HEK293 (cell line): ENCODE data around the gene NPIPA2.
"Not testable (repeated sequence)": the region's sequence is repeated elsewhere in the genome, so short reads cannot be mapped to it uniquely, and the experiment has no call there.

Source experiments
- KLF10 ChIP-seq: fragments of 450-650 bp; IDR thresholded peaks from 2 replicates; pipeline ENCODE4 v1.5.1; 2018; ENCODE audit warnings: missing biosample characterization, mild to moderate bottlenecking, missing genetic modification characterization
- ZBTB17 ChIP-seq: fragments of 450-650 bp; formaldehyde crosslinking; IDR thresholded peaks from 2 replicates; pipeline ENCODE4 v1.5.1; 2016; ENCODE audit warnings: missing biosample characterization, missing genetic modification characterization
- TF ChIP-seq, protein P1 (sequence below): fragments of 450-650 bp; formaldehyde crosslinking; IDR thresholded peaks from 2 replicates; pipeline ENCODE4 v1.5.1; 2016; ENCODE audit warnings: missing biosample characterization, missing genetic modification characterization
- TF ChIP-seq, protein P2 (sequence below): fragments of 450-650 bp; formaldehyde crosslinking; IDR thresholded peaks from 2 replicates; pipeline ENCODE4 v1.5.1; 2016; ENCODE audit warnings: missing biosample characterization, missing genetic modification characterization
- TF ChIP-seq, protein P3 (sequence below): fragments of 450-650 bp; formaldehyde crosslinking; IDR thresholded peaks from 2 replicates; pipeline ENCODE4 v1.5.1; 2016; ENCODE audit warnings: missing biosample characterization, missing genetic modification characterization
- TF ChIP-seq, protein P4 (sequence below): fragments of 450-650 bp; formaldehyde crosslinking; IDR thresholded peaks from 2 replicates; pipeline ENCODE4 v1.5.1; 2016; ENCODE audit warnings: missing biosample characterization, missing genetic modification characterization
- TF ChIP-seq, protein P5 (sequence below): fragments of 450-650 bp; formaldehyde crosslinking; IDR thresholded peaks from 2 replicates; pipeline ENCODE4 v1.5.1; 2016; ENCODE audit warnings: missing biosample characterization, missing genetic modification characterization
- TF ChIP-seq, protein P6 (sequence below): fragments of 450-650 bp; formaldehyde crosslinking; IDR thresholded peaks from 2 replicates; pipeline ENCODE4 v1.5.1; 2016; ENCODE audit warnings: missing biosample characterization, missing genetic modification characterization

DNA sequence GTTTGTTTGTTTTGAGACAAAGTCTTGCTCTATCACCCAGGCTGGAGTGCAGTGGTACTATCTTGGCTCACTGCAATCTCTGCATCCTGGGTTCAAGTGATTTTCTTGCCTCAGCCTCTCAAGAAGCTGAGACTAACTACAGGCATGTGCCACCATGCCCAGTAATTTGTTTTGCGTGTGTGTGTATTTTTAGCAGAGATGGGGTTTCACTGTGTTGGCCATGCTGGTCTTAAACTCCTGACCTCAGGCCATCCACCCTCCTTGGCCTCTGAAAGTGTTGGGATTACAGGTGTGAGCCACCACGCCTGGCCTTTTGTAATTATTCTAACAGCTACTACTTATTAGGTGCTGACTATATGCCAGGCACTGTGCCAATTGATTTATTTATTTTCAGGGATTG, 33.3 kb downstream of the NPIPA2 start:
- TF ChIP-seq, protein P1, sequence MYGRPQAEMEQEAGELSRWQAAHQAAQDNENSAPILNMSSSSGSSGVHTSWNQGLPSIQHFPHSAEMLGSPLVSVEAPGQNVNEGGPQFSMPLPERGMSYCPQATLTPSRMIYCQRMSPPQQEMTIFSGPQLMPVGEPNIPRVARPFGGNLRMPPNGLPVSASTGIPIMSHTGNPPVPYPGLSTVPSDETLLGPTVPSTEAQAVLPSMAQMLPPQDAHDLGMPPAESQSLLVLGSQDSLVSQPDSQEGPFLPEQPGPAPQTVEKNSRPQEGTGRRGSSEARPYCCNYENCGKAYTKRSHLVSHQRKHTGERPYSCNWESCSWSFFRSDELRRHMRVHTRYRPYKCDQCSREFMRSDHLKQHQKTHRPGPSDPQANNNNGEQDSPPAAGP, result not testable (repeated sequence)
- TF ChIP-seq ZBTB17 (tag by site-specific recombination); KLF10: not testable (repeated sequence)
- TF ChIP-seq, protein P2, sequence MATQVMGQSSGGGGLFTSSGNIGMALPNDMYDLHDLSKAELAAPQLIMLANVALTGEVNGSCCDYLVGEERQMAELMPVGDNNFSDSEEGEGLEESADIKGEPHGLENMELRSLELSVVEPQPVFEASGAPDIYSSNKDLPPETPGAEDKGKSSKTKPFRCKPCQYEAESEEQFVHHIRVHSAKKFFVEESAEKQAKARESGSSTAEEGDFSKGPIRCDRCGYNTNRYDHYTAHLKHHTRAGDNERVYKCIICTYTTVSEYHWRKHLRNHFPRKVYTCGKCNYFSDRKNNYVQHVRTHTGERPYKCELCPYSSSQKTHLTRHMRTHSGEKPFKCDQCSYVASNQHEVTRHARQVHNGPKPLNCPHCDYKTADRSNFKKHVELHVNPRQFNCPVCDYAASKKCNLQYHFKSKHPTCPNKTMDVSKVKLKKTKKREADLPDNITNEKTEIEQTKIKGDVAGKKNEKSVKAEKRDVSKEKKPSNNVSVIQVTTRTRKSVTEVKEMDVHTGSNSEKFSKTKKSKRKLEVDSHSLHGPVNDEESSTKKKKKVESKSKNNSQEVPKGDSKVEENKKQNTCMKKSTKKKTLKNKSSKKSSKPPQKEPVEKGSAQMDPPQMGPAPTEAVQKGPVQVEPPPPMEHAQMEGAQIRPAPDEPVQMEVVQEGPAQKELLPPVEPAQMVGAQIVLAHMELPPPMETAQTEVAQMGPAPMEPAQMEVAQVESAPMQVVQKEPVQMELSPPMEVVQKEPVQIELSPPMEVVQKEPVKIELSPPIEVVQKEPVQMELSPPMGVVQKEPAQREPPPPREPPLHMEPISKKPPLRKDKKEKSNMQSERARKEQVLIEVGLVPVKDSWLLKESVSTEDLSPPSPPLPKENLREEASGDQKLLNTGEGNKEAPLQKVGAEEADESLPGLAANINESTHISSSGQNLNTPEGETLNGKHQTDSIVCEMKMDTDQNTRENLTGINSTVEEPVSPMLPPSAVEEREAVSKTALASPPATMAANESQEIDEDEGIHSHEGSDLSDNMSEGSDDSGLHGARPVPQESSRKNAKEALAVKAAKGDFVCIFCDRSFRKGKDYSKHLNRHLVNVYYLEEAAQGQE, result not testable (repeated sequence)
- TF ChIP-seq, protein P3, sequence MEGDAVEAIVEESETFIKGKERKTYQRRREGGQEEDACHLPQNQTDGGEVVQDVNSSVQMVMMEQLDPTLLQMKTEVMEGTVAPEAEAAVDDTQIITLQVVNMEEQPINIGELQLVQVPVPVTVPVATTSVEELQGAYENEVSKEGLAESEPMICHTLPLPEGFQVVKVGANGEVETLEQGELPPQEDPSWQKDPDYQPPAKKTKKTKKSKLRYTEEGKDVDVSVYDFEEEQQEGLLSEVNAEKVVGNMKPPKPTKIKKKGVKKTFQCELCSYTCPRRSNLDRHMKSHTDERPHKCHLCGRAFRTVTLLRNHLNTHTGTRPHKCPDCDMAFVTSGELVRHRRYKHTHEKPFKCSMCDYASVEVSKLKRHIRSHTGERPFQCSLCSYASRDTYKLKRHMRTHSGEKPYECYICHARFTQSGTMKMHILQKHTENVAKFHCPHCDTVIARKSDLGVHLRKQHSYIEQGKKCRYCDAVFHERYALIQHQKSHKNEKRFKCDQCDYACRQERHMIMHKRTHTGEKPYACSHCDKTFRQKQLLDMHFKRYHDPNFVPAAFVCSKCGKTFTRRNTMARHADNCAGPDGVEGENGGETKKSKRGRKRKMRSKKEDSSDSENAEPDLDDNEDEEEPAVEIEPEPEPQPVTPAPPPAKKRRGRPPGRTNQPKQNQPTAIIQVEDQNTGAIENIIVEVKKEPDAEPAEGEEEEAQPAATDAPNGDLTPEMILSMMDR, result not testable (repeated sequence)
- TF ChIP-seq, protein P4, sequence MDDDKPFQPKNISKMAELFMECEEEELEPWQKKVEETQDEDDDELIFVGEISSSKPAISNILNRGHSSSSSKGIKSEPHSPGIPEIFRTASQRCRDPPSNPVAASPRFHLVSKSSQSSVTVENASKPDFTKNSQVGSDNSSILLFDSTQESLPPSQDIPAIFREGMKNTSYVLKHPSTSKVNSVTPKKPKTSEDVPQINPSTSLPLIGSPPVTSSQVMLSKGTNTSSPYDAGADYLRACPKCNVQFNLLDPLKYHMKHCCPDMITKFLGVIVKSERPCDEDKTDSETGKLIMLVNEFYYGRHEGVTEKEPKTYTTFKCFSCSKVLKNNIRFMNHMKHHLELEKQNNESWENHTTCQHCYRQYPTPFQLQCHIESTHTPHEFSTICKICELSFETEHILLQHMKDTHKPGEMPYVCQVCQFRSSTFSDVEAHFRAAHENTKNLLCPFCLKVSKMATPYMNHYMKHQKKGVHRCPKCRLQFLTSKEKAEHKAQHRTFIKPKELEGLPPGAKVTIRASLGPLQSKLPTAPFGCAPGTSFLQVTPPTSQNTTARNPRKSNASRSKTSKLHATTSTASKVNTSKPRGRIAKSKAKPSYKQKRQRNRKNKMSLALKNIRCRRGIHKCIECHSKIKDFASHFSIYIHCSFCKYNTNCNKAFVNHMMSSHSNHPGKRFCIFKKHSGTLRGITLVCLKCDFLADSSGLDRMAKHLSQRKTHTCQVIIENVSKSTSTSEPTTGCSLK (tag by site-specific recombination), result not testable (repeated sequence)
- TF ChIP-seq, protein P5, sequence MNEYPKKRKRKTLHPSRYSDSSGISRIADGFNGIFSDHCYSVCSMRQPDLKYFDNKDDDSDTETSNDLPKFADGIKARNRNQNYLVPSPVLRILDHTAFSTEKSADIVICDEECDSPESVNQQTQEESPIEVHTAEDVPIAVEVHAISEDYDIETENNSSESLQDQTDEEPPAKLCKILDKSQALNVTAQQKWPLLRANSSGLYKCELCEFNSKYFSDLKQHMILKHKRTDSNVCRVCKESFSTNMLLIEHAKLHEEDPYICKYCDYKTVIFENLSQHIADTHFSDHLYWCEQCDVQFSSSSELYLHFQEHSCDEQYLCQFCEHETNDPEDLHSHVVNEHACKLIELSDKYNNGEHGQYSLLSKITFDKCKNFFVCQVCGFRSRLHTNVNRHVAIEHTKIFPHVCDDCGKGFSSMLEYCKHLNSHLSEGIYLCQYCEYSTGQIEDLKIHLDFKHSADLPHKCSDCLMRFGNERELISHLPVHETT (tag by site-specific recombination), result not testable (repeated sequence)
- TF ChIP-seq, protein P6, sequence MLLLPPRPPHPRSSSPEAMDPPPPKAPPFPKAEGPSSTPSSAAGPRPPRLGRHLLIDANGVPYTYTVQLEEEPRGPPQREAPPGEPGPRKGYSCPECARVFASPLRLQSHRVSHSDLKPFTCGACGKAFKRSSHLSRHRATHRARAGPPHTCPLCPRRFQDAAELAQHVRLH (tag by site-specific recombination), result not testable (repeated sequence)
